ENCODE data around the gene FXYD2.

DNA sequence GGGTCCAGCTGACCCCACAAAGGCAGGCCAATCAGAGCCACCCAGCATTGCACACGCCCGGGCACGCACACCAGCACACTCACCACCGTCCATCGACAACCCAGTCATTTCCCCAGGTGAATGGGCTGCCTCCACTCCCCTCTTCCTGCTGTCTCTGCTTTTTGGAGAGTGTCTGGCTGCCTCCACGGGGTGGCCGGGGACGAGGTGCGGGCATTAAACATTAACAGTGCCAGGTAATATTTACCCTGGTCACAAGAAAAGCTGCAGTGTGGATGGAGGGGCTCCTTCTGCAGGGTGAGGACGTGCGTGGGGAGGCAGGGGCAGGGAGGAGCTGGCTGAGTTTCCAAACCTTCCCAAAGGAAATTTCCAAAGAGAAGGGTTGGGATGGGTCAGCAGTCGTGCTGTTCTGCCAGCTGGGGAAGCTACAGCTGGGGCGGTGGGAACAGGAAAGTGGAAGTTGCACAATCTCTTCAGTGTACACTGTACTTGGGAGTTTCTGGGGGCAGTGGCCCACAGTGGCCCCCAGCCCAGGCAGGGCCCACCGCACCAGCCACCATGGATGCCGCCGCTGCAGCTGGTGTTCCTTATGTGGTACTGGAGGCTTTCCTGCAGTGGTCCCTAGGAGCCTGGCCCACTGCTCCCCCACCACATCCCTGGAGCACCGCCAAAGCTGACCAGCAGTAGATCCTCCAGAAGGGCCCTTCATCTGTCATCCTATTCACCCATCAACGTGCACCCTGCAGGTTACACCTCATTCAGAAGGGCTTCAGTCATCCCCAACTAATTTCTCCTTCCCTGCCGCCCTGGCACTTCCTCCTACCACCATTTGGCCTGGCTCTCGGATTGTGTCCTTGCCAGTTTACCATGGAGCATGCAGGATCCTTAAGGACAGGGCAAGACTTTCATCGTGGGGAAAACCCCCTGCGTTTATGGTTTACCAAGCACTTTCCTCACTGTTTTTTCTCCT lies at the start of gene FXYD2:
- TF ChIP-seq SP1 (IDR thresholded peaks at IDR 0.05; ENCODE audit: low read depth, low read length) (no peak), RAD21 (IDR thresholded peaks at IDR 0.05 in 1 of 2, conservative IDR thresholded peaks at IDR 0.05 in 1 of 2; ENCODE audit: low read depth in 2 of 2, low read length in 2 of 2) (no peak), TCF12 (IDR thresholded peaks at IDR 0.05; ENCODE audit: low read depth, low read length) (no peak), CBX5 (IDR thresholded peaks at IDR 0.05; ENCODE audit: low read depth, low read length) (no peak), POLR2AphosphoS5 (IDR thresholded peaks at IDR 0.05; ENCODE audit: low read depth, low read length) (no peak), GABPA (IDR thresholded peaks at IDR 0.05; ENCODE audit: borderline replicate concordance, insufficient read depth, low read length) (no peak), MAFK (IDR thresholded peaks at IDR 0.05; ENCODE audit: low read depth, low read length) (no peak), BRCA1 (IDR thresholded peaks at IDR 0.05; ENCODE audit: low read depth, low read length) (no peak)
- TF ChIP-seq, protein P1, sequence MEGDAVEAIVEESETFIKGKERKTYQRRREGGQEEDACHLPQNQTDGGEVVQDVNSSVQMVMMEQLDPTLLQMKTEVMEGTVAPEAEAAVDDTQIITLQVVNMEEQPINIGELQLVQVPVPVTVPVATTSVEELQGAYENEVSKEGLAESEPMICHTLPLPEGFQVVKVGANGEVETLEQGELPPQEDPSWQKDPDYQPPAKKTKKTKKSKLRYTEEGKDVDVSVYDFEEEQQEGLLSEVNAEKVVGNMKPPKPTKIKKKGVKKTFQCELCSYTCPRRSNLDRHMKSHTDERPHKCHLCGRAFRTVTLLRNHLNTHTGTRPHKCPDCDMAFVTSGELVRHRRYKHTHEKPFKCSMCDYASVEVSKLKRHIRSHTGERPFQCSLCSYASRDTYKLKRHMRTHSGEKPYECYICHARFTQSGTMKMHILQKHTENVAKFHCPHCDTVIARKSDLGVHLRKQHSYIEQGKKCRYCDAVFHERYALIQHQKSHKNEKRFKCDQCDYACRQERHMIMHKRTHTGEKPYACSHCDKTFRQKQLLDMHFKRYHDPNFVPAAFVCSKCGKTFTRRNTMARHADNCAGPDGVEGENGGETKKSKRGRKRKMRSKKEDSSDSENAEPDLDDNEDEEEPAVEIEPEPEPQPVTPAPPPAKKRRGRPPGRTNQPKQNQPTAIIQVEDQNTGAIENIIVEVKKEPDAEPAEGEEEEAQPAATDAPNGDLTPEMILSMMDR (IDR thresholded peaks at IDR 0.05; ENCODE audit: control extremely low read depth in 1 of 3, insufficient read depth in 1 of 3, low read depth in 1 of 3, low read length in 3 of 3) = no peak
